Measurements from ENCODE around the gene SPATA3.

Gene SPATA3

GRCh38 chr2:230991598-230991997 is 4.3 kb upstream of the SPATA3 start:
- no peak for TF ChIP-seq CTCF (IDR thresholded peaks at IDR 0.05; ENCODE audit: low read depth, low read length)
- H3K4me3 ChIP-seq (replicated peaks in 1 of 2; ENCODE audit: low read depth in 2 of 2, low read length in 2 of 2) = no peak overlapping the region
- DNase-seq (ENCODE audit: low read depth in 2 of 2) = no peak

DNA sequence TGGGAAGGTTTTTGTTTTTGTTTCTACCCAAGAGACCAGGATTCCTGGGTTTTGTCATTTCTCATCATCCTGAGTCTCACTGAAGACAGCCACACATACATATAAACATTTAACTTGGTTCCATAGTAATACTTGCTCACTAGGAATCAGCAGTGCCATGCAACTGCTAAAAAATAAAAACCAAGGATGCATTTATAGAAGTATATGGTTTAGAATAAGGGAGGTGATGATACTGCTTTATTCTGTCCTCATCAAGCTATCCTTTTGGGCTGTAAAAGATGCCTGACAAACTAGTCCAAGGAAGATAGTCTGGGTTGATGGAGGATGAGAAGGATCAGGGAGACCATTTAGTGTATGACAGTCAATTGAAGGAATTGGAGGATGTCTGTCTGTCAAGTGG is 740 bp downstream of the SPATA3 start:
- no peak for DNase-seq (ENCODE audit: low read depth in 2 of 2)
- no peak for TF ChIP-seq CTCF (IDR thresholded peaks at IDR 0.05; ENCODE audit: low read depth, low read length)
- no peak overlapping the region for H3K4me3 ChIP-seq (replicated peaks in 1 of 2; ENCODE audit: low read depth in 2 of 2, low read length in 2 of 2)

DNA sequence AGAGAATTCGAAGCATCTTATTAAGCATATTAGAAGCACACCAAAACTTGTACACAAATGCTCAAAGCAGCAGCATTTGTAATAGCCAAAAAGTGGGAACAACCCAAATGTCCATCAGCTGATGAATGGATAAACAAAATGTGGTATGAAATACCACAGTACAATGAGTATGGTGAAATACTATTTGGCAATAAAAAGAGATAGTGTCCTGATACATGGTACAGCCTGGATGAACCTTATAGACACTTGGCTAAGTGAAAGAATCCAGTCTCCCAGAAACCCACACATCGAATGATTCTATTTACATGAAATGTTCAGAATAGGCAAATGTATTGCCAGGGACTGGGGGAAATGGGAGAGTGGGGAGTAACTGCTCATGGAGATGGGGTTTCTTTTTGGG is 3.0 kb downstream of the SPATA3 start:
- DNase-seq (ENCODE audit: low read depth in 2 of 2) = peak in 1 of 2 donors; percentile 10
- TF ChIP-seq CTCF (IDR thresholded peaks at IDR 0.05; ENCODE audit: low read depth, low read length) = no peak
- H3K4me3 ChIP-seq (replicated peaks in 1 of 2; ENCODE audit: low read depth in 2 of 2, low read length in 2 of 2) = no peak overlapping the region

DNA sequence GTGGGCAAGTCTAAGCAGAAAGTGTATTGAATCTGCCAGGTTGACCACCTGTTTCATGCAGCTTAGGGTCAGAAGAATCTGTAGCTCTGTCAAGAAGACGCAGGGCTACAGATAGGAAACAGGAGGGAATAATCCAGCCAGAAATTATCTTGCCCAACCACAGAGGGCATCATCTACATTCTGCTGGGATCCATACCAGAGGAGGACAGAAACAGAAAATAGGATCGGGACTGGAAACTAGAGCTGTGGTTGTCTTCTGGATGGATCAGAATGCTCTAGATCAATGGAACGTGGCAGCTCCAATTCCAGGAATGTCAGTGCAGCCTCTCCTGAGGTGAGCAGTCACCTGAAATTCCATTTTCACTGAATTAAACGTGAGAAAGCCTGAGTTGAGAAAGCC is 3.6 kb downstream of the SPATA3 start:
- no peak for TF ChIP-seq CTCF (IDR thresholded peaks at IDR 0.05; ENCODE audit: low read depth, low read length)
- no peak for DNase-seq (ENCODE audit: low read depth in 2 of 2)
- no peak overlapping the region for H3K4me3 ChIP-seq (replicated peaks in 1 of 2; ENCODE audit: low read depth in 2 of 2, low read length in 2 of 2)

GRCh38 chr2:231000211-231000904 is 4.4 kb downstream of the SPATA3 start:
- no peak for TF ChIP-seq CTCF (IDR thresholded peaks at IDR 0.05; ENCODE audit: low read depth, low read length)
- DNase-seq (ENCODE audit: low read depth in 2 of 2) = no peak
- no peak overlapping the region for H3K4me3 ChIP-seq (replicated peaks in 1 of 2; ENCODE audit: low read depth in 2 of 2, low read length in 2 of 2)

GRCh38 chr2:231001036-231001435 is 5.1 kb downstream of the SPATA3 start:
- no peak overlapping the region for H3K4me3 ChIP-seq (replicated peaks in 1 of 2; ENCODE audit: low read depth in 2 of 2, low read length in 2 of 2)
- DNase-seq (ENCODE audit: low read depth in 2 of 2) = no peak
- no peak for TF ChIP-seq CTCF (IDR thresholded peaks at IDR 0.05; ENCODE audit: low read depth, low read length)

GRCh38 chr2:231001921-231002320 is 6.0 kb downstream of the SPATA3 start:
- no peak for TF ChIP-seq CTCF (IDR thresholded peaks at IDR 0.05; ENCODE audit: low read depth, low read length)

More at GRCh38 chr2:231001921-231002320, 6.0 kb downstream of the SPATA3 start:
- DNase-seq (ENCODE audit: low read depth in 2 of 2) = peak in 1 of 2 donors; percentile 9
- H3K4me3 ChIP-seq (replicated peaks in 1 of 2; ENCODE audit: low read depth in 2 of 2, low read length in 2 of 2) = no peak overlapping the region

Measured in cardiac fibroblast (primary cell).